CD14-positive monocyte (primary cell): Measurements from ENCODE around the gene TRIM33. TPM values are rescaled to one million over a fixed set of nuclear protein-coding genes. Genes with fewer than 3 reads are reported as not detected.

Experiments
- DNase-seq, 3 donors: peaks; one replicate each; pipeline ENCODE4 v3.0.0-alpha.2; 2011 to 2022
- H2AFZ ChIP-seq: 2 replicates; pipeline ENCODE4 v1.6.0; 2012; ENCODE audit warnings: mild to moderate bottlenecking, low read depth, low read length, inconsistent platforms; ENCODE audit not compliant: insufficient read depth, poor library complexity, severe bottlenecking
- H3K27ac ChIP-seq, 2 donors: 1 replicate in 1 of 2; 2 replicates in 1 of 2; pipeline ENCODE4 v1.5.1; 2012 to 2013; ENCODE audit warnings: low read length in 2 of 2, control low read depth in 1 of 2, inconsistent platforms in 1 of 2, low read depth in 1 of 2, mild to moderate bottlenecking in 1 of 2
- H3K27me3 ChIP-seq, 2 donors: one replicate each; pipeline versions ENCODE4 v1.6.0 to v1.6.1; 2011 to 2013; ENCODE audit warnings: low read length in 2 of 2; ENCODE audit not compliant: control insufficient read depth in 2 of 2, insufficient read depth in 2 of 2
- H3K36me3 ChIP-seq, 2 donors: replicated peaks in 1 of 2; 1 replicate in 1 of 2; 2 replicates in 1 of 2; pipeline versions ENCODE4 v1.5.1 to v1.6.1; 2012 to 2013; ENCODE audit warnings: low read length in 2 of 2, control low read depth in 1 of 2, inconsistent platforms in 1 of 2, mild to moderate bottlenecking in 1 of 2; ENCODE audit not compliant: insufficient read depth in 2 of 2, control insufficient read depth in 1 of 2
- H3K4me1 ChIP-seq, 2 donors: 1 replicate in 1 of 2; 2 replicates in 1 of 2; pipeline versions ENCODE4 v1.5.1 to v1.6.1; 2012 to 2013; ENCODE audit warnings: low read length in 2 of 2, control low read depth in 1 of 2, inconsistent platforms in 1 of 2, mild to moderate bottlenecking in 1 of 2, moderate library complexity in 1 of 2; ENCODE audit not compliant: insufficient read depth in 2 of 2, control insufficient read depth in 1 of 2
- H3K4me2 ChIP-seq: replicated peaks from 2 replicates; pipeline ENCODE3; 2012; ENCODE audit warnings: low read length, moderate library complexity, mild to moderate bottlenecking; ENCODE audit not compliant: poor library complexity, severe bottlenecking; ENCODE audit errors: extremely low read depth
- H3K4me3 ChIP-seq, 3 experiments: fragments of 200-600 bp in 1 of 3; sonication (generic) in 1 of 3; replicated peaks in 1 of 3; 1 replicate in 2 of 3; 2 replicates in 1 of 3; pipeline ENCODE4 v1.5.1; 2011 to 2013; ENCODE audit warnings: low read length in 3 of 3, mild to moderate bottlenecking in 3 of 3, control low read depth in 2 of 3, low read depth in 2 of 3, inconsistent platforms in 1 of 3, moderate library complexity in 1 of 3
- H3K79me2 ChIP-seq: 2 replicates; pipeline ENCODE4 v1.6.0; 2012; ENCODE audit warnings: mild to moderate bottlenecking, control low read depth, inconsistent platforms, low read length, moderate library complexity; ENCODE audit not compliant: insufficient read depth
- H3K9ac ChIP-seq: 2 replicates; pipeline ENCODE4 v1.6.0; 2017; ENCODE audit warnings: low read length, mild to moderate bottlenecking; ENCODE audit not compliant: insufficient read depth, poor library complexity, severe bottlenecking
- H3K9me3 ChIP-seq, 2 donors: replicated peaks in 1 of 2; 1 replicate in 1 of 2; 2 replicates in 1 of 2; pipeline versions ENCODE4 v1.5.1 to v1.6.1; 2012 to 2013; ENCODE audit warnings: low read length in 2 of 2, control low read depth in 1 of 2; ENCODE audit not compliant: control insufficient read depth in 1 of 2, insufficient read depth in 1 of 2
- H4K20me1 ChIP-seq: 2 replicates; pipeline ENCODE4 v1.6.0; 2012; ENCODE audit warnings: mild to moderate bottlenecking, low read length, control low read depth, moderate library complexity; ENCODE audit not compliant: insufficient read depth
- H3K27ac Mint-ChIP-seq, 7 donors: one replicate each; pipeline ENCODE4 v1.8.0; 2020; ENCODE audit warnings: mild to moderate bottlenecking in 7 of 7, mixed read lengths in 7 of 7, moderate library complexity in 6 of 7, inconsistent platforms in 2 of 7
- H3K27me3 Mint-ChIP-seq, 3 donors: one replicate each; pipeline ENCODE4 v1.8.0; 2021 to 2022; ENCODE audit warnings: low read depth in 3 of 3, mild to moderate bottlenecking in 3 of 3, mixed read lengths in 3 of 3, moderate library complexity in 3 of 3, inconsistent platforms in 1 of 3
- H3K36me3 Mint-ChIP-seq, 2 donors: one replicate each; pipeline ENCODE4 v1.8.0; 2020; ENCODE audit warnings: mixed read lengths in 2 of 2, inconsistent platforms in 1 of 2, mild to moderate bottlenecking in 1 of 2
- H3K4me1 Mint-ChIP-seq: one replicate; pipeline ENCODE4 v1.8.0; 2020; ENCODE audit warnings: mild to moderate bottlenecking, mixed read lengths
- H3K4me3 Mint-ChIP-seq, 2 donors: one replicate each; pipeline ENCODE4 v1.8.0; 2020; ENCODE audit warnings: mild to moderate bottlenecking in 2 of 2, mixed read lengths in 2 of 2, moderate library complexity in 1 of 2
- H3K9me3 Mint-ChIP-seq, 7 donors: one replicate each; pipeline ENCODE4 v1.8.0; 2020 to 2022; ENCODE audit warnings: mixed read lengths in 7 of 7, mild to moderate bottlenecking in 6 of 7, moderate library complexity in 6 of 7, inconsistent platforms in 2 of 7
- CTCF ChIP-seq: fragments of 200-600 bp; IDR thresholded peaks from one replicate; pipeline ENCODE4 v1.8.0; 2022; ENCODE audit warnings: antibody characterized with exemption, mild to moderate bottlenecking
- WGBS: methylation state at CpG from one replicate; pipeline ENCODE4 v1.1.5; 2013; ENCODE audit warnings: missing lambda C conversion rate; ENCODE audit not compliant: insufficient coverage; 5-methylcytosine and 5-hydroxymethylcytosine counted together
- intact Hi-C, 2 donors: fragments of 100-400 bp; cut with micrococcal nuclease; formaldehyde crosslinking; loops; one replicate each; pipeline versions ENCODE4 v1.15.0 to v1.15.1; 2023
- polyA plus RNA-seq, 3 donors: library from polyadenylated mRNA; depleted of rRNA in 1 of 3; unstranded in 2 of 3; stranded (reverse) in 1 of 3; fragments of 300-500 nt in 2 of 3; fragments of >200 nt in 1 of 3; fragmentation: Illumina TruSeq in 2 of 3; gene quantifications; 1 replicate in 2 of 3; 2 replicates in 1 of 3; pipeline ENCODE4 v1.2.3, GENCODE V29; 2012 to 2021

The TRIM33 gene
- polyA plus RNA-seq, 3 donors: 11.8 to 16.5 (median 13.7) TPM

- intact Hi-C loops: no loop called here
- H3K36me3 ChIP-seq: no peaks in the 10 kb centered on the region
- H3K27ac ChIP-seq: no peak overlapping the region
- TF ChIP-seq CTCF: no peak
- Mint-ChIP-seq H3K4me1 (peaks cover 9% of the 10 kb centered on the region), H3K36me3 (no peaks in the 10 kb centered on the region), H3K27ac (no peak overlapping the region), H3K9me3 (peaks cover 14 to 52% (median 39%) of the 10 kb centered on the region in 7 donors), H3K4me3 (no peak overlapping the region), H3K27me3 (peaks cover 0 to 4% (median 2%) of the 10 kb centered on the region in 3 donors)
- no peak overlapping the region for H2AFZ ChIP-seq
- H4K20me1 ChIP-seq: no peaks in the 10 kb centered on the region
- H3K79me2 ChIP-seq: no peaks in the 10 kb centered on the region
- H3K4me1 ChIP-seq: peaks cover 10% of the 10 kb centered on the region in 2 donors
- WGBS: 83% methylated on average over 1 of the region's 1 CpG
- no peak overlapping the region for H3K9ac ChIP-seq
- peaks cover 35 to 37% of the 10 kb centered on the region in 2 donors for H3K9me3 ChIP-seq
- no peaks in the 10 kb centered on the region for H3K27me3 ChIP-seq
- H3K4me3 ChIP-seq: no peak overlapping the region
- DNase-seq: no peak
- H3K4me2 ChIP-seq: no peak overlapping the region
Measured at GRCh38 chr1:114359791-114360190, 151.2 kb downstream of the TRIM33 start.

- H3K4me1 ChIP-seq: peaks cover 33 to 34% of the 10 kb centered on the region in 2 donors
- H3K36me3 ChIP-seq: no peaks in the 10 kb centered on the region
- Mint-ChIP-seq H3K4me3 (no peak overlapping the region), H3K36me3 (no peaks in the 10 kb centered on the region), H3K27ac (no peak overlapping the region), H3K4me1 (peaks cover 41% of the 10 kb centered on the region), H3K9me3 (peaks cover 0 to 8% (median 0%) of the 10 kb centered on the region in 7 donors), H3K27me3 (peaks cover 0 to 4% (median 2%) of the 10 kb centered on the region in 3 donors)
- intact Hi-C loops: no loop called here
- no peaks in the 10 kb centered on the region for H3K79me2 ChIP-seq
- no peak overlapping the region for H3K9ac ChIP-seq
- H3K4me3 ChIP-seq: no peak overlapping the region
- H3K27ac ChIP-seq: no peak overlapping the region
- H3K27me3 ChIP-seq: no peaks in the 10 kb centered on the region
- no peak for DNase-seq
- H4K20me1 ChIP-seq: no peaks in the 10 kb centered on the region
- H2AFZ ChIP-seq: no peak overlapping the region
- no peak overlapping the region for H3K4me2 ChIP-seq
- H3K9me3 ChIP-seq: no peaks in the 10 kb centered on the region
- no peak for TF ChIP-seq CTCF
- 100% methylated on average over 2 of the region's 3 CpGs for WGBS
Measured at GRCh38 chr1:114355240-114355639, 155.8 kb downstream of the TRIM33 start.
